HEK293 (cell line): ENCODE results near the gene PPP3R2.
"Not testable (repeated sequence)": the region's sequence is repeated elsewhere in the genome, so short reads cannot be mapped to it uniquely, and the experiment has no call there.

Experiments
- CTCF ChIA-PET: fragments of 350-600 bp; formaldehyde crosslinking; extraction: SDS; loops from one replicate; lab custom pipeline; 2021; ENCODE audit warnings: antibody characterized with exemption; lab: Yijun Ruan, JAX
- POLR2A ChIA-PET: fragments of 300-600 bp; formaldehyde crosslinking; extraction: SDS; loops from one replicate; lab custom pipeline; 2020; ENCODE audit warnings: antibody characterized with exemption, inconsistent platforms; lab: Yijun Ruan, JAX
- H3K27ac ChIP-seq: fragments of 200-500 bp; sonication (Bioruptor generic); 2 replicates; pipeline ENCODE4 v1.5.1; 2014; ENCODE audit warnings: low read depth, low read length, control low read depth, inconsistent platforms; ENCODE audit errors: extremely low read depth
- H3K36me3 ChIP-seq, 2 experiments: fragments of 200-500 bp in 1 of 2; sonication (Bioruptor generic) in 1 of 2; 1 replicate in 1 of 2; 2 replicates in 1 of 2; pipeline ENCODE4 v1.5.1; 2014 to 2017; ENCODE audit warnings: inconsistent platforms in 2 of 2, low read length in 2 of 2; ENCODE audit not compliant: control insufficient read depth in 2 of 2, insufficient read depth in 1 of 2
- H3K4me1 ChIP-seq: fragments of 200-500 bp; sonication (Bioruptor generic); 2 replicates; pipeline ENCODE4 v1.5.1; 2014; ENCODE audit warnings: mild to moderate bottlenecking, low read length, inconsistent platforms; ENCODE audit not compliant: control insufficient read depth, insufficient read depth
- H3K4me3 ChIP-seq: 2 replicates; pipeline ENCODE4 v1.5.1; 2011; ENCODE audit warnings: low read depth, mild to moderate bottlenecking, control low read depth, low read length, moderate library complexity
- H3K9me3 ChIP-seq: fragments of 200-500 bp; sonication (Bioruptor generic); 2 replicates; pipeline ENCODE4 v1.5.1; 2014; ENCODE audit warnings: low read depth, low read length, inconsistent platforms; ENCODE audit not compliant: control insufficient read depth, insufficient read depth
- REST ChIP-seq: fragments of 450-650 bp; formaldehyde crosslinking; IDR thresholded peaks from 2 replicates; pipeline ENCODE4 v1.5.1; 2016; ENCODE audit warnings: missing biosample characterization, missing genetic modification characterization
- ZBTB11 ChIP-seq: fragments of 450-650 bp; formaldehyde crosslinking; conservative IDR thresholded peaks from 2 replicates; pipeline ENCODE4 v1.5.1; 2016; ENCODE audit warnings: low read depth, missing biosample characterization, missing genetic modification characterization
- ZBTB21 ChIP-seq: fragments of 450-650 bp; formaldehyde crosslinking; IDR thresholded peaks from 2 replicates; pipeline ENCODE4 v1.5.1; 2017; ENCODE audit warnings: missing biosample characterization, missing genetic modification characterization
- ZBTB8A ChIP-seq: fragments of 450-650 bp; formaldehyde crosslinking; IDR thresholded peaks from 2 replicates; pipeline ENCODE4 v1.5.1; 2016; ENCODE audit warnings: missing biosample characterization, missing genetic modification characterization
- ZNF140 ChIP-seq: fragments of 450-650 bp; formaldehyde crosslinking; IDR thresholded peaks from 2 replicates; pipeline ENCODE4 v1.5.1; 2016; ENCODE audit warnings: missing biosample characterization, missing genetic modification characterization
- ZNF394 ChIP-seq: fragments of 450-650 bp; formaldehyde crosslinking; IDR thresholded peaks from 2 replicates; pipeline ENCODE4 v1.5.1; 2016; ENCODE audit warnings: missing biosample characterization, missing genetic modification characterization, mild to moderate bottlenecking, moderate library complexity, borderline replicate concordance
- ZNF426 ChIP-seq: fragments of 450-650 bp; formaldehyde crosslinking; IDR thresholded peaks from 2 replicates; pipeline ENCODE4 v1.5.1; 2017; ENCODE audit warnings: missing biosample characterization, missing genetic modification characterization, mild to moderate bottlenecking, inconsistent platforms, moderate library complexity
- ZNF510 ChIP-seq: fragments of 450-650 bp; formaldehyde crosslinking; IDR thresholded peaks from 2 replicates; pipeline ENCODE4 v1.5.1; 2018; ENCODE audit warnings: mild to moderate bottlenecking, missing genetic modification characterization, missing biosample characterization; ENCODE audit not compliant: insufficient replicate concordance
- ZNF518A ChIP-seq: fragments of 450-650 bp; formaldehyde crosslinking; conservative IDR thresholded peaks from 2 replicates; pipeline ENCODE4 v1.5.1; 2016; ENCODE audit warnings: low read depth, missing biosample characterization, missing genetic modification characterization
- ZNF555 ChIP-seq: fragments of 450-650 bp; formaldehyde crosslinking; conservative IDR thresholded peaks from 2 replicates; pipeline ENCODE4 v1.5.1; 2017; ENCODE audit warnings: missing biosample characterization, mild to moderate bottlenecking, missing genetic modification characterization, inconsistent platforms
- ZNF560 ChIP-seq: fragments of 450-650 bp; formaldehyde crosslinking; IDR thresholded peaks from 2 replicates; pipeline ENCODE4 v1.5.1; 2017; ENCODE audit warnings: missing biosample characterization, missing genetic modification characterization, borderline replicate concordance
- ZNF623 ChIP-seq: fragments of 450-650 bp; formaldehyde crosslinking; IDR thresholded peaks from 2 replicates; pipeline ENCODE4 v1.5.1; 2016; ENCODE audit warnings: missing biosample characterization, missing genetic modification characterization

The PPP3R2 gene

GRCh38 chr9:101590074-101590473, 4.7 kb downstream of the PPP3R2 start:
- CTCF ChIA-PET = interaction anchor here (1.0 to 2.0 kb wide), 2 partner anchors 12 to 23 kb away, joined by 5 to 6 read pairs; no protein-coding TSS in a partner anchor
- not testable (repeated sequence) for H3K4me3 ChIP-seq

More at GRCh38 chr9:101590074-101590473, 4.7 kb downstream of the PPP3R2 start:
- TF ChIP-seq ZNF394 = peak; percentile 75; the same call in 1 of the 2 replicates
- TF ChIP-seq ZNF140 = peak; percentile 57; the same call in 1 of the 2 replicates
- TF ChIP-seq ZNF510 = peak; percentile 25
- TF ChIP-seq ZBTB11 = peak; percentile 66
- peak; percentile 36; the same call in 1 of the 2 replicates for TF ChIP-seq ZNF623
- TF ChIP-seq REST (tag by site-specific recombination) = peak; percentile 40; the same call in 1 of the 2 replicates
- 0 out of 2 replicates have a peak, but pooled peaks have one; percentile 21 for TF ChIP-seq ZBTB21 (tag by site-specific recombination)
- peak; percentile 73 for TF ChIP-seq ZNF426
- TF ChIP-seq ZNF560 (tag by site-specific recombination) = 0 out of 2 replicates have a peak, but pooled peaks have one; percentile 49
- peak; percentile 53 for TF ChIP-seq ZBTB8A (tag by site-specific recombination)
- peak; percentile 78 for TF ChIP-seq ZNF518A
- peak; percentile 76 for TF ChIP-seq ZNF555 (tag by site-specific recombination)
- H3K4me1 ChIP-seq, H3K27ac ChIP-seq, H3K36me3 ChIP-seq, POLR2A ChIA-PET, H3K9me3 ChIP-seq: not testable (repeated sequence)
